GM04504 (cell line): ENCODE measurements around the gene NODAL.

ENCODE experiments used
- DNase-seq: peaks from one replicate; pipeline ENCODE4 v3.0.0-alpha.2; 2012; ENCODE audit warnings: low read depth

NODAL gene

GRCh38 chr10:70432561-70433263 lies 8.8 kb downstream of the NODAL start:
- no peak for DNase-seq

DNA sequence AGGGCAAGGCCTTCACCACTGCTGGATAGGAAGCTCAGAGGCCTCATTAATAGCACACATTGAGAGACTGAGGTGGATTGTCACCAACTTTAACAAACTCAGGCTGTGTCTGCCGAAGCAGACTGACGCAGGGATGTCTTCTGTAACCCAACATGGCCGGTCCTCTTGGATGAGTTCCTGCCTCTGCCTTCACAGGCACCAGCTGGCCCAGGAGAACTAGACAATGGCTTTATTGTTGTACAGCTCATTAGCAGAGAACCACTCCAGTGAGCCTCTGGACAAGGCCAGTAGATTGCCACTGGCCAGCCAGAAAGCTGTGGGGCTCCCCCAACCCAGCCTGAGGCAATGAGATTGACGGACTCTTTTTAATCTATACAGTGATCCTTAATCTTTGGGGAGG lies 9.4 kb downstream of the NODAL start:
- DNase-seq = no peak

GRCh38 chr10:70430493-70431445 lies 10.7 kb downstream of the NODAL start:
- no peak for DNase-seq

DNA sequence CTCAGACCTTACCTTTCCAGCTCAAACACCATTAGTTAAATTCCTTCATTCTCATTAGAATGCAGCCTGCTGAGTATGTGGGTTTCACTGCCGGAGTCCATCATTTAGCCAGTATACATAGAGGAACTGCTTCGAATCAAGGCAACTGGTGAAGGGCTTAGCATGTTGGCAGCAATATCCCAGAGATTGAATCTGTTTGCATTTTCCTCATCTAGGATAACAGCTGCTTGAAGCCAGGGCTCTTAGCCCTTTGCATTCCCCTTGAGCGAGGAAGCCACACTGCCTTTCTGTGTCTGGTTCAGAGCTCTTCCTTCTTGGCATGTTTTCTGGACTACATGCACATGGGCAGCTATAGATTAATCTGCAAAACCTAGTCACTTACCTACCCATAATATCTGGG lies 14.7 kb downstream of the NODAL start:
- no peak for DNase-seq

- no peak for DNase-seq
Measured at GRCh38 chr10:70425096-70425495, 16.4 kb downstream of the NODAL start.

GRCh38 chr10:70424320-70424719 lies 17.2 kb downstream of the NODAL start:
- DNase-seq = no peak

- no peak for DNase-seq
Measured at GRCh38 chr10:70418713-70419112, 22.8 kb downstream of the NODAL start.

DNA sequence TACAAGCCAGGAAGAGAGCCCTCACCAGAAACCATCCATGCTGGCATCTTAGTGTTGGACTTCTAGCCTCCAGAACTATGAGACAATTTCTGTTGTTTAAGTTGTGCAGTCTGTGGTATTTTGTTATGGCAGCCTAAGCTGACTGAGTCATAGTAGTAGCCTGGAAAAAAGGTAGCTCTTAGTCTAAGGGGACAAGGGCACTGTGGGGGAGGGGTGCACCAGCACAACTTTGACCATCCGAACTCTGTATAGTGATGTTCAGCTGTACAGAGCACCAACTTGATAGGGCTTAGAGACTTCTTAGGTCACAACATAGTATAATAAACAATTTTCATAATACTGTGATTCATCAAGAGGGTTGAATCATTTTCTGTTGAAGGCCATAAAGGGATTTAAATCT lies 23.3 kb downstream of the NODAL start:
- no peak for DNase-seq

DNA sequence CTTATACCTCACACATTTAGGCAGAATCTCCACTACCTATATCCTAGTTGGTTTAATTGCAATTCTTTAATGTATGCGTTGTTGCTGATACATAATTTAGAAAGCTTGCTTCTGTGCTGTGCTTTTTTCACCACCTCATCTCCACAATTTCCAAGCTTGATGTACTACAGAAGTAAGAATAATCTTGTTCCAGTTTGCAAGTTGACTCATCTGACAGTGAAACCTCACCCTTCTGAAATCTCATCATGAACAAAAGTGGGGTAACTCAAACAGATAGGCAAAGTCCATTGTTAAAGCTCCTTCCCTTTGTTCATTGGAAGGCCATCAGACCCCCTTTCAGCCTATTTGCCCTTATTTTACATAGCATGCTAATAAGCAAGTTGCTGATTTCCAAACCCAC lies 23.9 kb downstream of the NODAL start:
- DNase-seq = no peak

DNA sequence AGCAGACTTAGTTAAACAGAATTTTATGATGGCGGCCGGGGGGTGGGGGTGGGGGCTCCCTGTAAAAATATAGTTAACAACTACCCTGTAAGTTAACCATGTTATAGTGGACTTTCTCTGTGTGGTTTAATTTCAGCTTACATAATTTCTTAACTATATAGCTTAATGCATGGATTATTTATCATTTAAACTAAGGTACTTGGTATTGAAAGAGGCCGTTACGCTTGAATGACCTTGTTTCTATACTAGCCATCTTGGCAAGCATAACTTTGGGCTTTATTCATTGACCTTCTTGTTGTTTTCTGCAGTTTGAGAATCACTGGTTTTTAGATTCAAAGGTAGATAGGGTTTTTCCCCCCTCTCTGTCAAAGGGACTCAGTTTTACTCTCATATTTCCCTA lies 29.1 kb downstream of the NODAL start:
- no peak for DNase-seq

- no peak for DNase-seq
Measured at GRCh38 chr10:70410608-70411007, 30.9 kb downstream of the NODAL start.

- DNase-seq = no peak
Measured at GRCh38 chr10:70409772-70410171, 31.7 kb downstream of the NODAL start.

DNA sequence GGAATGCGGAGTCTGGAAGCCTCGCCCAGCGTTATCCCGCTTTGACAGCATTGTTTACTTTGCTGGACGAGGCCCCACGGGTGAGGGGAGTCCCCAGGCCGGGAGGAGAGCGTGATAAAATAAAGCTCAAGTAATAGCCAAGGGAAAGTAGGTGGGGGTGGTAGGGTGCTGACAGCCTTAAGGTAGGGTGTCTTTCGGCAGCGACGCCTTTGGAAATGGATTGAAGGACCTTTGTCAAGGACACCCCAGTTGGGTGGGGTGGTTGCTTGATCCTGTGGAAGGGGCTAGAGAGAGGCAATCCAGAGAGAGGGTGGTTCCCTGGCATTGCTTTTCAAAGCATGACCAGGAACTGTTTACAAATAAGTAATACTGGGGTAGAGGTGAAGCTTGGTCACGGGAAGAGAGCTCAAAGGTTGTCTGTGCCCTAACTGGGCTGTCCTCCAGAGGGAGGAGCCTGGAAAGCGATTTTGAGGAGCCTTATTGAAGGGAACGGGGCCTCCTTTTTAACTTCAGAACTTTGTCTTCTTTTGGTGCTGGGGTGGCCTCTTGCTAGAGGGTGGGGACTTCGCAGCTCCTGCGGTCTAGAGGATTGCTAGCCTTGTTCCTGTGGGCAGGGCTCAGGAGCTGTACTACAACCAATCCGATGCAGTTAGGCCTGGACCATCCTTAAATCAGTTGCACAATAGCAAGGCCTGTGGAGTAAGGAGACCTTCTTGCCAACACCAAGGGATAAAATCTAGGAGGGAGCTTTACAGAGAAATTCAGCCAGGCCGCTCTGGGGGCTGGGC lies 36.2 kb downstream of the NODAL start:
- peak; percentile 93 for DNase-seq

- DNase-seq = no peak
Measured at GRCh38 chr10:70404787-70405036, 36.8 kb downstream of the NODAL start.

DNA sequence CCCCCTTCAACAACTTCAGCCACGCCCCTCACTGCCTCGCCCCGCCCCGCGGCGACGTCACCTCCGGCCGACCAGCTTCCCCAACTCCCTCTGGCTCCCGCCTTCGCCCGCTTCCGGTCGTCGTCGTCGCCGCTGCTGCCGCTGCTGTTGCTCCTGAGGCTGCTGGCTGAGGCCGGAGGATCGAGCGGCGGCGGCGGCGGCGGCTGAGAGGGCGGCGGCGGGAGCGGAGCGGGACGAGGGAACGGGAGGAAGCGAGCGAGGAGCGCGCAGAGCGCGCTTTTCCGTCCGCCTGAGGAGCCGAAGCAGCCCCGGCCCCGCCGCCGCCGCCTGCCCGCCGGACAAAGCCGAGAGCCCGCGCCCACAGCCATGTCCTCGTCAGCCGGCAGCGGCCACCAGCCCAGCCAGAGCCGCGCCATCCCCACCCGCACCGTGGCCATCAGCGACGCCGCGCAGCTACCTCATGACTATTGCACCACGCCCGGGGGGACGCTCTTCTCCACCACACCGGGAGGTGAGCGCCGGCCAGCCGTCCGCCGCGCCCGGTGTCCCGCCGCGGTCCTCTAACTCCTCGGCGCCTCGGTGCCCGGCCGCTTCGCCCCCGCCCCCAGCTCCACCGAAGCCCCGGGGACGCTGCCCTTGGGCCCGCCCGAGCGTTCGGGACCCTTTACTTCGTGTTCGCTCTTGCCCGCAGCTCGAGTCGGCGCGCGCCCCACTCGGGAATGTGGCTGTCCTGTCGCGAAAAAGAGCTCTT lies 37.3 kb downstream of the NODAL start, which contains the start of gene EIF4EBP2:
Gene EIF4EBP2 (plus strand): TSS at position 110 of the 751 bp plus-strand sequence. CDS start 257 bp downstream, at position 367.
- peak; percentile 90 for DNase-seq

DNA sequence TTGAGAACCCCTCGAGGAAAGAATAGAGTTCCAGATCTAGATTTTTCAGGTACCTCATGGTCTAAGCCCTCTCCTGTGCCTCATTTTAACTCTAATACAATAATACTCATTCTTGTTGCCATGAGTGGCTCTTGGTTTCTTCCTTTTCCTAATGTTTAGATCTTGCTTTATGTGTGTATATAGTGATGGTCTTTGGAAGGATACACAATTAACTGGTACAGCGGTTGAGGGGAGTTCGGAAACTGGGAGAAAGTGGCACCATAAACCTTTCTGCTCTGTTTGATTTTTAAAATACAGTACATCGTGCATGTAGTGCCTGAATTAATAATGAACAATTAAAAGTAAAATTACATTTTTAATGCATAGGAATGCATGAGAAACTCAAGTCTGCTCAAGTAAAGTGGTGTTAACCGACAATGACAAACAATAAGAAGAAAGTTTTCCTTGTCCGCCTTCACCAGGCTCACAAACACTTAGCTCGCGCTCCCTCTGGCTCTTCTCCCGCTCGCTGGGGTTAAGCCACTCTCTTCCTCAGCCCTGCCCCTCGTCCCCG lies 37.9 kb downstream of the NODAL start:
- DNase-seq = no peak

- no peak for DNase-seq
Measured at GRCh38 chr10:70399177-70399576, 42.3 kb downstream of the NODAL start.

GRCh38 chr10:70396140-70396539 lies 45.3 kb downstream of the NODAL start:
- no peak for DNase-seq

DNA sequence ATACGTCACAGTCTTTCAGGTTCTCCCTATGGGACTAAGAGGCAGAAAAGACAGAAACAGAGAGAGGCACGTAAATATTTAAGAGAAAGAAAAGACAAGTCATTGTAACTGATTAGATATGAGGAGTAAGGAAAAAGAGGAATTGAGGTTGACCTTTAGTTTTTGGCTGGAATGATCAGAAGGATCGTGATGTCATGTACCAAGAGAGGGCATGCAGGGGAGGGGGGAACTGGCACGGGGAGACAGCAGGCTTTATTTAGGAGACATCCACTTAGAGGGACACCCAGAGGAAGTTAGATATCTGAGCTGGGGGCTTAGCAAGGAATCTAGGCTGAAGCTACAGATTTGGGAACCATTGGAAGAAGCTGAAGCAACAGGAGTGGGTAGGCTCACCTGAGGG lies 49.8 kb downstream of the NODAL start:
- no peak for DNase-seq
